Measurements from ENCODE around the gene ATP1A2. TPM values are rescaled to one million over a fixed set of nuclear protein-coding genes. Genes with fewer than 3 reads are reported as not detected.

ATP1A2 gene
- total and polyA plus RNA-seq, 2 of the 8 experiments (the other 6 are each of a cell fraction or from before 2014, with no cell fraction given), result 39.7 to 40.8 TPM

- TF ChIP-seq SRF (IDR thresholded peaks at IDR 0.05; ENCODE audit: low read depth, low read length) (no peak), JUN (IDR thresholded peaks at IDR 0.05; ENCODE audit: low read depth, low read length) (no peak), EGR1 (IDR thresholded peaks at IDR 0.05; ENCODE audit: borderline replicate concordance, low read depth, low read length) (no peak)
- TF ChIP-seq, protein P1, sequence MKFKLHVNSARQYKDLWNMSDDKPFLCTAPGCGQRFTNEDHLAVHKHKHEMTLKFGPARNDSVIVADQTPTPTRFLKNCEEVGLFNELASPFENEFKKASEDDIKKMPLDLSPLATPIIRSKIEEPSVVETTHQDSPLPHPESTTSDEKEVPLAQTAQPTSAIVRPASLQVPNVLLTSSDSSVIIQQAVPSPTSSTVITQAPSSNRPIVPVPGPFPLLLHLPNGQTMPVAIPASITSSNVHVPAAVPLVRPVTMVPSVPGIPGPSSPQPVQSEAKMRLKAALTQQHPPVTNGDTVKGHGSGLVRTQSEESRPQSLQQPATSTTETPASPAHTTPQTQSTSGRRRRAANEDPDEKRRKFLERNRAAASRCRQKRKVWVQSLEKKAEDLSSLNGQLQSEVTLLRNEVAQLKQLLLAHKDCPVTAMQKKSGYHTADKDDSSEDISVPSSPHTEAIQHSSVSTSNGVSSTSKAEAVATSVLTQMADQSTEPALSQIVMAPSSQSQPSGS (IDR thresholded peaks at IDR 0.05; ENCODE audit: low read length), result no peak
These were observed 13.1 kb downstream of the ATP1A2 start (continued) for GRCh38 chr1:160128636-160129035.
